H7 (cell line): ENCODE measurements around the gene IQCF5. TPM values are rescaled to one million over a fixed set of nuclear protein-coding genes. Genes with fewer than 3 reads are reported as not detected.
"Not testable (repeated sequence)": the region's sequence is repeated elsewhere in the genome, so short reads cannot be mapped to it uniquely, and the experiment has no call there.

ENCODE experiments used
- DNase-seq: peaks from one replicate; pipeline ENCODE4 v3.0.0; 2012
- H3K27me3 ChIP-seq: 2 replicates; pipeline ENCODE4 v1.6.0; 2011; ENCODE audit warnings: mild to moderate bottlenecking, low read length; ENCODE audit not compliant: control insufficient read depth, insufficient read depth
- H3K36me3 ChIP-seq: replicated peaks from 2 replicates; pipeline ENCODE4 v1.5.1; 2011; ENCODE audit warnings: low read length; ENCODE audit not compliant: control insufficient read depth, insufficient read depth
- H3K4me3 ChIP-seq: 2 replicates; pipeline ENCODE4 v1.5.1; 2011; ENCODE audit warnings: low read depth, mild to moderate bottlenecking, control low read depth, low read length, moderate library complexity; ENCODE audit not compliant: insufficient read depth
- total RNA-seq: library from RNA; depleted of rRNA; stranded (reverse); fragments of >200 nt; shearing (Covaris generic); gene quantifications from 2 replicates; pipeline ENCODE4 v1.2.3, GENCODE V29; 2014; rRNA removed

IQCF5 gene
- not detected in 2 replicates for total RNA-seq

DNA sequence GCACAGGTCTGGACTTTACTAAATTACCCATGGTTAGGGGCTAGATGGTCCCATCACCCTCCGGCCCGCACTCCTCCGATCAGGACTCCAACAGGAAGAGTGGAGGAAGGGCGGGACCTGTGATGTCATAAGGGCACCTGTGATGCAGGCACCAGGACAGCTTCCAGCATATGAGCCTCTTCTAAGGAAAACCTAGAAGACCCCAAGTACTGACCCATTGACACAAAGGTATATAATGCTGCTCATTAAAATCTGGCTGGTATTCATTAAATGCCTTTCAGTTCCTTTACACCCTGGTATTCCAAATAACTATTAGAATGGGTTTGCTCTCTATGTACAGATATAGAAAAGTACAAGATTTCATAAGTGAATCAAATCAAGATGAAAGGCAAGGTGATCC, at the start of gene IQCF5:
TSS of gene IQCF5 (minus strand) at position 101 of the 400 bp plus-strand sequence. CDS start at position 31, 70 bp downstream.
- H3K4me3 ChIP-seq: no peak within 1 kb of the TSS

DNA sequence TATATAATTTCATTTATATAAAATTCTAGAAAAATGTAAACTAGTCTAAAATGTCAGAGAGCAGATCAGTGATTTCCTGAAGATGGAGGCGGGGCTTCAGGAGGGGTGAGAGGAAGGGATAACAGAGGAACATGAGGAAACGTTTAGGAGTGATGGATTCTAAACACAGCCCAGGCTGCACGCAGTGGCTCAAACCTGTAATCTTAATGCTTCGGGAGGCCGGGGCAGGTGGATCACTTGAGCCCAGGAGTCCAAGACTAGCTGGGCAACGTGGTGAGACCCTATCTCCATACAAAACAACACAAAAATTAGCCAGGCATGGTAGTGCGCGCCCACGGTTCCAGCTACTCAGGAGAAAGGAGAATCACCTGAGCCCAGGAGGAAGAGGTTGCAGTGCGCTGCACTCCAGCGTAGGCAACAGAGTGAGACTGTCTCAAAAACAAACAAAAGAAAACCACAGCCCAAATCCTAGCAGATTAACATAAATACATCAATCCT, 45.7 kb upstream of the IQCF5 start:
- DNase-seq: no peak
- Histone ChIP-seq H3K36me3 (no peaks in the 10 kb centered on the region), H3K27me3 (no peaks in the 10 kb centered on the region), H3K4me3 (no peak overlapping the region)

More for the DNA sequence above, at the start of gene IQCF5:
- DNase-seq: no peak
- Histone ChIP-seq H3K36me3 (no peaks in the 10 kb centered on the region), H3K27me3 (no peaks in the 10 kb centered on the region; the same call in 1 of the 2 replicates)

DNA sequence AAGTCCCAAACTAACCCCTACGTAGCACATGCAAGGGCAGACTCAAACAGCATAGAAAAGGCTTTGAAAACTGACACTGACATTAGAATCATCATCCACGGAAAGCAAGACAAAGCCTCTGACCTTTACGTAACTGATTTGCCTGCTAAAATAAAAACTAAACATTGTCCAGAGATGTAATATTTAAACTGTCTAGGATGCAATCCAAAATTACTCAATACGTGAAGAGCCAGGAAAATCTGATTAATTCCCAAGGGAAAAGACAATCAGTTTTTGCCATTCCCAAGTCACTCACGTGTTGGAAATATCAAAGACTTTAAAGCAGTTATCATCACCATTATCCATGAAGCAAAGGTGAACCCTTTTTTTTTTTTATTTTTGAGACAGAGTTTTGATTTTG, 41.0 kb upstream of the IQCF5 start:
- H3K36me3 ChIP-seq: no peaks in the 10 kb centered on the region
- no peak for DNase-seq
- no peaks in the 10 kb centered on the region for H3K27me3 ChIP-seq
- H3K4me3 ChIP-seq: no peak overlapping the region

DNA sequence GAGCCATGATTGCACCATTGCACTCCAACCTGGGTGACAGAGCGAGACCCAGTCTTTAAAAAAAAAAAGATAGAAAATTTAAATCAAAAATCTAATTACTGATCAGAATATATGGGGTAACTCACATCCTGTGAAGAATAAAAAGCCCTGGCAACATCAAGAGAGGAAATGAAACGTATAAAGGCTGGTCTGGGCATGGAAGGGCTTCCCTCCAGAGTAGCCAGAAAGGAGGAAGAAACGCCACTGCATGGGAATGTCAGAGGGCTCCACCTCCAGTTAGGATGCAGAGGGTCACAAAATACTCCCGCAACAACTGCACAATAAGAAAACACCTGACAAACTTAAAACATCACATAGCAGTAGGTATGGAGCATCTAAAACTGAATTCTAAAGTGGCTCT, 32.6 kb upstream of the IQCF5 start:
- Histone ChIP-seq H3K27me3 (no peaks in the 10 kb centered on the region), H3K4me3 (no peak overlapping the region), H3K36me3 (no peaks in the 10 kb centered on the region)
- DNase-seq: no peak

DNA sequence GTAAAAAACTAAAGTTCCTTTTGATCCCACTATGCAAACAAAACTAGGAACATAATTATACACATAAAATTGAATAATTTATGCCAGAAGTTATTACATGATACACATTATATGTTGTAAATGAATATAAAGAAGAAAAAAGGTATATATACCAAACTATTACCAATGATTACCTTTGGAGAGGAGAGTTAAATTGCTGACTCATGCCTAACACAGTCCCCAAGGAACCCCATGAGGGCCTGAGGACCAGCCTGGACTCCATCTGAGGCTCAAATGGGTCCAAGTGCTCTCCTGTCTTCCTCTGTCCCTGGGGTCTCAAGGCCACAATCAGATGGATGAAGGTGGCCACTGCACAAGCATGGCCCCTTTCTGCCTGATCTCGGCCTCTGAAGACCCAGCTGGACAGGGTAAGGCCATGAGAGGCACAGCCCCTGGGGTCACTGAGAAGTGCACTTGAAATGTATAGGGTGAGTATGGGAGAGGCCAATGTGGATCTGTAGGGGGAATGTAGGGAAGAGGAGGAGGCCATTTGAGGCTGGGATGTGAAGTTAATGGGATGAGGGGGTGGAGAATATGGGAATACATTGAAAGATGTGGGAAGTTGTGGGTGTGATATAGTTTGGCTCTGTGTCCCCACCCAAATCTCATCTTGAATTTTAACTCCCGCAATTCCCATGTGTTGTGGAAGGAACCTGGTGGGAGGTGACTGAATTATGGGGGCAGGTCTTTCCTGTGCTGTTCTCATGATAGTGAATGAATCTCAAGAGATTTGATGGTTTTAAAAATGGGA, 28.8 kb upstream of the IQCF5 start:
- no peaks in the 10 kb centered on the region for H3K27me3 ChIP-seq
- H3K4me3 ChIP-seq: no peak overlapping the region
- DNase-seq: no peak
- no peaks in the 10 kb centered on the region for H3K36me3 ChIP-seq

DNA sequence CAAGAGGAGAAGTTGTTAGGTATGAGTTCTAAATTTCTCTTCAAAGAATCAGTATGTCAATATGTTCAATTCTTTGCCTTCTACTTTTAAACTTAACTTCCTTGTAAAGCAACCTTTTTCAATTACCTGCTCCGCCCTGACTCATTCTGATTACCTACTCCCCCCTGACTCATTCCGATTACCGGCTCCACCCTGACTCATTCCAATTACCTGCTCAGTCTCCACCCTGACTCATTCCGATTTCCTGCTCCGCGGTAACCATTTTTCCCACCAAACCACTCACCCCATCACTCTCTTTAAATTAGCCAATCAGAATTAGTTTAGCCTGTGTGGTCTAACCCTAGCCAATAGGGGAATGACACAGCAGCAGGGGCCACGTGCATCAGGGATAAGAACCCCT, 27.0 kb upstream of the IQCF5 start:
- not testable (repeated sequence) for DNase-seq, H3K27me3 ChIP-seq, H3K36me3 ChIP-seq, H3K4me3 ChIP-seq

DNA sequence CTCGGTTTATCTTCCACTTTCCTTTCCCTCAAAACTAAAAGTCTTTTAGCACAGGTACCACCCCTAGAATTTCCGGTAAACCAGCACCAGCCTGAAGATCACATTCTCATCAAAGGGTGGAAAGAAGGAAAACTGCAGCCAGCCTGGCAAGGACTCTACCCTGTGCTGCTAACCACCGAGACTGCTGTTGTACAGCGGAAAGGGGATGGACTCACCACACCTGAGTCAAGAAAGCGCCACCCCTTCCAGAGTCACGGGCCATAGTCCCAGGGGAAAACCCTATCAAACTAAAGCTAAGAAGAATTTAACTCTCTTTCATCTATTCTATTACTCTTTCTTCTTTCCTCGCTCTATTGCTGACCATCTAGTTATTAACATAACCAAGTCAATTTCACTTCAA, 24.6 kb upstream of the IQCF5 start:
- H3K36me3 ChIP-seq, H3K27me3 ChIP-seq, H3K4me3 ChIP-seq, DNase-seq: not testable (repeated sequence)

DNA sequence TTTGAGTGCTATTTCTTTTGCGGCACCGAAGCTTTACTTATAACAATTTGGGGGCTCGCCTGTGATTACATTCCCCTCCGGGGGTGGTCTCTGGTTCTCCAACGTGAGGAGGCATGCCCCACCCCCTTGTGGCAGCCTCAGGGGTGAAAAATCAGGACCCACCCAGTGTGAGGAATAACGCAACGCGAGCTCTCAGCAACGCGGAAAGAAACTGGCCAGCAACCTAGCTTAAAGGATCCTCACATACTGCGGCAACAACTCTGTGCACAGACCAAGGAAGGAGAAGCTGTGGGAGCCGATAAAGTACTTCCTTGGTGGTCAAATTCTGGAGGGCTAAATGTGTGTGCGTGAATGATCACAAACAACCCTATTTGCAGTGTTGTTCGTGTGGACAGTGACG, 22.0 kb upstream of the IQCF5 start:
- no peak for DNase-seq
- no peak overlapping the region for H3K4me3 ChIP-seq

DNA sequence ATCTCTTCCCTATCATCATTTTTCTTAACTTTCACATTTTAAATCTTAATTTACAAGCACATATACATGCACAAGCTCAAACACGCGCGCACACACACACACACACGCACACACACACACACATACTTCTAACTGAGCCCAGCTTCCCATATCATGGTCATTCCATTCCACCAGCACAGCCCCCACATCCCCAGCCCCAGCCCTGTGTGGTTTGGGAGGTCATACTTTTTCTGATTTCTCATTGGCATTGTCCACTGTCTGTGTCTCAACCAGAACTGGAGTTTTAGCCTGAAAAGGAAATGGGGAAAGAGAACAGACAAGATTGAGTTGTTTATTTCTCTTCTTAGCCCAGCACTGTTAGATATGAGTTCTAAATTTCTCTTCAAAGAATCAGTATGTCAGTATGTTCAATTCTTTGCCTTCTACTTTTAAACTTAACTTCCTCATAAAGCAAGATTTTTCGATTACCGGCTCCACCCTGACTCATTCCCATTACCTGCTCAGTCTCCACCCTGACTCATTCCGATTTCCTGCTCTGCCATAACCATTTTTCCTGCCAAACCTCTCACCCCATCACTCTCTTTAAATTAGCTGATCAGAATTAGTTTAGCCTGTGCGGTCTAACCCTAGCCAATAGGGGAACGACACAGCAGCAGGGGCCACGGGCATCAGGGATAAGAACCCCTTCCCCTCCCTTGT, 21.4 kb upstream of the IQCF5 start:
- Histone ChIP-seq H3K27me3 (no peaks in the 10 kb centered on the region), H3K4me3 (no peak overlapping the region), H3K36me3 (no peaks in the 10 kb centered on the region)
- DNase-seq: no peak

More for the DNA sequence above, 22.0 kb upstream of the IQCF5 start:
- Histone ChIP-seq H3K36me3 (no peaks in the 10 kb centered on the region), H3K27me3 (no peaks in the 10 kb centered on the region)

DNA sequence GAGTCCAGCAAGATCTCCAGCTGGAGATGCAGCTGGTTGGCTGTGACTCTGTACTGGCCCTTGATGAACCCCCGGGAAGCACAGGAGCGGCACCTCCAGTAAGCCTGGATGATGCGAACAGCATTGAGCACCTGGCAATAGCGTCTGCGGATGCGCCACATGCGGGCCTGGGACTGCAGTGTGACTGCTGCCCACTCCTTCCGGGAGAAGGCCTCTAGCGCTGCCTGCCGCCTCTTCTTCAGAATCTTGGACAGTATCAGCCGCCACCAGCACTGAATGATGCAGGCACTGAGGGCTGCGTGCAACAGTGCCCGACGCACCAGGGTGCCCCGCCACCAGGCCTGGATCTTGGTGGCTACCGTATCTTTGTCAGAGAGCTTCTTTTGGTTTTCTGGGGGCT, 19.5 kb upstream of the IQCF5 start:
- H3K27me3 ChIP-seq: no peaks in the 10 kb centered on the region
- no peaks in the 10 kb centered on the region for H3K36me3 ChIP-seq
- no peak overlapping the region for H3K4me3 ChIP-seq
- no peak for DNase-seq

DNA sequence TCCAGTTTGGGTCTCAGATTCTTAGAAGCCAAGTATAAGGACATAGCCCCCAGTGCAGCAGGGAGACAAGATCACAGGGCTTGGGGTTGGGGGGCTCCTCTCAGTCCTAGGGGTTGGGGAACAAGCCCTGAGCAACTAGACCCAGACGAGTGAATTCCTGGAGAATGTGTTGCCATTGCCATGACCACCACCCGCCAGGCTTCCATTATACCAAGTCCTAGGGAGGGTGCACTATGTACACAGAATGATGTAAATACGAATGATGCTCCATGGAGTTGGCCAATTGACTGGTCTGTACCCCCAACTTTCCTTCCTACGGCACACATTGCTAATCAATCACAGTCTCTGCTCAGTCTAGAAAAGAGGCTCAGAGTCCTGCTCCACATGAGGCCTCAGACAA, 19.0 kb upstream of the IQCF5 start:
- Histone ChIP-seq H3K27me3 (no peaks in the 10 kb centered on the region), H3K4me3 (no peak overlapping the region), H3K36me3 (no peaks in the 10 kb centered on the region)
- no peak for DNase-seq

DNA sequence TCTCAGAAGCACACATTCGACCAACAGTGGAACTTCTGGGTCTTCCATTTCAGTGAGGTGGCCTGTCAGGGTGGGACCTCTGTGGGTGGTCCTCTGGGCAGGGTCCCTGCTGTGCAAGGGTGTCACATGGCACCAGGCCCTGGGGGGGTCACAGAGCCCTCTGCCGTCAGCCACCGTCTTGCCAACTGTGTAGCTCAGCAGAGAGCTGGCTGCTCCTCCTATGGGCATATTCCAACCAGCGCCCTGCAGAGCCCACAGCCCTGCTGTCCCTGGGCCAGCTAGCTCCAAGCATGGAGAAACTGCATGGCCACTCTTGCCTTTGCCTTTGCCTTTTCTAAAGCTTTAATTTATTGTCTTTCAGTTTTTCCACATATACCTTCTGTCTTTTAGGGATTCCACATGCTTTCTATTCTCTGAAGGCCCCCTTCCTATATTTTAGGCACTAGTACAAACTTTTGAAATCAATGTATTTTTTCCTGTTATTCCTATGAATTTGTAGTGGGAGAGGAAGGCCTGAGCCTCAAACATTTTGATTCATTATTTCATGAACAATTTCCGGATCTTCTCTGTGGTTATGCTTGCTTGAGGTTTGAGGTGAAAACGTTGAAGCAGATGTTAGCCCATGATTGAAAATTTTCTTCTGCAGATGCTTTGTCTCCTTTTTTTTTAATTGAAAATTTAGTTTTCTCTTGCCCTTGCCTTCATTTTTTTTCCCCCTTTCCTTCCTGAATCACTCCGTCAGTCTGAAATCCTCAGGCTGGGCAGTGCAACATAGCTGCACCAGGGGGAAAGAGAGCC, 16.0 kb upstream of the IQCF5 start:
- Histone ChIP-seq H3K36me3 (no peaks in the 10 kb centered on the region), H3K27me3 (no peaks in the 10 kb centered on the region), H3K4me3 (no peak overlapping the region)
- no peak for DNase-seq

DNA sequence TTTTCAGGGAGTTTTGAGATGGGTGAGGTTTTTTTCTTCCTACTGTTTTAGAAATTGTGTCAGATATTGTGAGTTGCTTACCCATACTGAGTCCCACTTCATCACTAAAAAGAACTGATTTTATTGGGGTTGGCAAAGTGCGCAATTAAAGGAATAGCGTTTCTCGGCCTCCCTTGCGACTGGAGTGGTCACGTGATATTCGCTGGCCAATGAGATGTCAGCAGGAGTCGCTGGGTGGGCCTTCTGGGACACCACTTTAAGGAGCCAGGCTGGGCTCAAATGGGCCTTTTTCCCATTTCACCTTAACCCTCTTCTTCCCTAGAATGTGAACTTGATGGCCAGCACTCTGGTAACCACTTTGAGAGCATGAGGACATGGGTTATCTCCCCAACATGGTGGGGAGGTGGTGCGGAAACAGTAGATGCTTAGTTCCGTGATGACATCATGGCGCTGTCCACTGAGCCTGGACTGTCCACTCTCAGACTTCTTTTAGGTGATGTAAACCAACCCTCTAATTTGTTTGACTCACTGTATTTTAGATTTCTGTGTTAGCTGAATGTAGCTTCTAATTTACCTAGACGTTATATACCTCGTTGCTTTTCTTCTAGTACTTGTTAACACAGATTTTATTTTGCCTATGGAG, 13.2 kb upstream of the IQCF5 start:
- H3K36me3 ChIP-seq: no peaks in the 10 kb centered on the region

DNA sequence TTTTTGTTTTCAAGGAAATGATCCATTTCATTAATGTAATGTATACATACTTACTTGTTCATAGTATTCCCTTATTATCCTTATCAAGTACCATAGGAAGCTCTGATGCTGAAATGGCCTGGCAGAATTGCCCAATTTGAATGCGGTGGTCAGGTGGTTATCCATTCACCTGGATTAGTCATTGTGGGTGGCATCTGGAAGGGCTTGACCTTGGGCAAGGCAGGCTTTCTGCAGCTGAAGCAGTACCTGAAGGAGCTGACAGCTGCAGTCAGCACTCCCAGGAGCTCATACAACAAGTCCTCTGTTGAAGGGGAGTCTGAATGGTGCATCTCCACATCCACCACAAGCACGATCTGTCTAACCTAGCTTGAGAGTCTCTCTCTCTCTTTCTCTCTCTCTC, 12.2 kb upstream of the IQCF5 start:
- H3K4me3 ChIP-seq: no peak overlapping the region
- no peaks in the 10 kb centered on the region for H3K27me3 ChIP-seq
- no peaks in the 10 kb centered on the region for H3K36me3 ChIP-seq
- DNase-seq: no peak

More for the DNA sequence above, 13.2 kb upstream of the IQCF5 start:
- no peak for DNase-seq
- Histone ChIP-seq H3K27me3 (no peaks in the 10 kb centered on the region), H3K4me3 (no peak overlapping the region)
